Omental fat pad (tissue), 4 donors: ENCODE measurements around the gene TMEM245. TPM values are rescaled to one million over a fixed set of nuclear protein-coding genes. Genes with fewer than 3 reads are reported as not detected.

Experiments used
- ATAC-seq: fragments of 150-250 bp; one replicate; pipeline ENCODE4 v1.9.1; 2016; ENCODE audit warnings: mild to moderate bottlenecking, moderate library complexity; ENCODE audit not compliant: low FRiP score
- DNase-seq: peaks from one replicate; pipeline ENCODE4 v3.0.0-alpha.2; 2019; ENCODE audit warnings: low spot score
- CTCF ChIP-seq, 3 donors: fragments of 450-650 bp; IDR thresholded peaks; one replicate each; pipeline ENCODE4 v1.5.1; 2016 to 2017; ENCODE audit warnings: antibody characterized with exemption in 3 of 3, mild to moderate bottlenecking in 3 of 3, moderate library complexity in 2 of 3
- total RNA-seq, 4 donors: library from RNA; depleted of rRNA; stranded (reverse); fragments of >200 nt; gene quantifications; one replicate each; pipeline ENCODE4 v1.1.0, GENCODE V29; 2016

The TMEM245 gene
- total RNA-seq, 4 donors from 2014 or later = 64.8 to 91.5 (median 76.5) TPM

- DNase-seq (no peak), ATAC-seq (no peak)
- no peak for TF ChIP-seq CTCF (IDR thresholded peaks at IDR 0.05)
Observed at GRCh38 chr9:109085510-109085909, 34.2 kb downstream of the TMEM245 start.

GRCh38 chr9:109083813-109084405 is 35.8 kb downstream of the TMEM245 start:
- TF ChIP-seq CTCF (IDR thresholded peaks at IDR 0.05) = no peak
- no peak for ATAC-seq
- no peak for DNase-seq

GRCh38 chr9:109083141-109083540 is 36.6 kb downstream of the TMEM245 start:
- TF ChIP-seq CTCF (IDR thresholded peaks at IDR 0.05) = no peak
- DNase-seq (no peak), ATAC-seq (no peak)

- TF ChIP-seq CTCF (IDR thresholded peaks at IDR 0.05) = no peak
- ATAC-seq = no peak
- DNase-seq = no peak
Observed at GRCh38 chr9:109082091-109082620, 37.6 kb downstream of the TMEM245 start.

GRCh38 chr9:109074236-109074889 is 45.4 kb downstream of the TMEM245 start:
- TF ChIP-seq CTCF (IDR thresholded peaks at IDR 0.05) = no peak
- no peak for ATAC-seq
- DNase-seq = no peak

GRCh38 chr9:109072821-109073435 is 46.8 kb downstream of the TMEM245 start:
- no peak for TF ChIP-seq CTCF (IDR thresholded peaks at IDR 0.05)
- no peak for DNase-seq
- ATAC-seq = no peak
